ENCODE results near the gene ATP6V1E1. TPM values are rescaled to one million over a fixed set of nuclear protein-coding genes. Genes with fewer than 3 reads are reported as not detected.

ATP6V1E1 gene
- total RNA-seq, 1 experiment from 2014 or later = 89.2 TPM

GRCh38 chr22:17576470-17576869, 52.1 kb downstream of the ATP6V1E1 start:
- Histone ChIP-seq H3K4me1 (ENCODE audit: insufficient read depth, low read length) (no peaks in the 10 kb centered on the region), H2BK12ac (ENCODE audit: insufficient read length, low read depth, low read length) (no peak overlapping the region), H3K4ac (ENCODE audit: low read depth, low read length) (no peak overlapping the region), H2BK15ac (ENCODE audit: low read depth, low read length) (no peak overlapping the region), H2BK5ac (ENCODE audit: insufficient read length, low read length) (no peak overlapping the region), H3K56ac (ENCODE audit: insufficient read length, low read depth, low read length) (no peak overlapping the region), H4K91ac (ENCODE audit: insufficient read length, low read depth, low read length) (no peak overlapping the region), H3K14ac (ENCODE audit: insufficient read depth, low read length) (no peak overlapping the region), H3T11ph (ENCODE audit: low read length) (no peak overlapping the region), H3K9ac (ENCODE audit: extremely low read depth, insufficient read length, low read length) (no peak overlapping the region), H2BK20ac (ENCODE audit: low read depth, low read length, poor library complexity, severe bottlenecking) (no peak overlapping the region), H3K79me2 (ENCODE audit: insufficient read depth, low read length) (no peaks in the 10 kb centered on the region), H2BK120ac (ENCODE audit: low read depth, low read length, poor library complexity, severe bottlenecking) (no peak overlapping the region), H3K23me2 (ENCODE audit: insufficient read length, low read depth, low read length, poor library complexity, severe bottlenecking) (no peaks in the 10 kb centered on the region), H4K5ac (ENCODE audit: insufficient read length, low read depth, low read length) (no peak overlapping the region), H3K23ac (ENCODE audit: insufficient read length, low read depth, low read length) (no peak overlapping the region), H2AFZ (ENCODE audit: low read length) (no peak overlapping the region), H4K8ac (replicated peaks; ENCODE audit: insufficient read length, low read depth, low read length) (no peak overlapping the region), H3K27me3 (ENCODE audit: insufficient read depth, low read length) (no peaks in the 10 kb centered on the region), H2AK5ac (ENCODE audit: insufficient read length, low read length) (no peak overlapping the region), H3K27ac (ENCODE audit: insufficient read length, low read depth, low read length) (no peak overlapping the region), H3K18ac (ENCODE audit: insufficient read length, low read depth, low read length) (no peak overlapping the region), H4K20me1 (ENCODE audit: control insufficient read depth, insufficient read depth, insufficient read length) (no peaks in the 10 kb centered on the region), H3K9me3 (ENCODE audit: control insufficient read depth, low read depth, low read length) (no peaks in the 10 kb centered on the region), H3K4me2 (ENCODE audit: insufficient read depth, insufficient read length, low read length) (no peak overlapping the region), H3K79me1 (ENCODE audit: insufficient read depth, low read depth, low read length, poor library complexity, severe bottlenecking) (no peaks in the 10 kb centered on the region)
- peaks cover 0 to 2% (median 0%) of the 10 kb centered on the region in 3 experiments; a peak in 1 of 7 replicates for H3K36me3 Mint-ChIP-seq (ENCODE audit: insufficient read depth in 1 of 3, low read depth in 3 of 3)
- no peak for TF ChIP-seq CTCF (conservative IDR thresholded peaks at IDR 0.05)
- peak; percentile 55 for DNase-seq
- no peaks in the 10 kb centered on the region for H3K9me3 Mint-ChIP-seq
- H3K27me3 Mint-ChIP-seq (ENCODE audit: low read depth) = no peaks in the 10 kb centered on the region; the same call in none of the 2 replicates
- no peak overlapping the region for H3K4me3 Mint-ChIP-seq
- H3K27ac Mint-ChIP-seq = peak overlapping the region in 1 of 3 experiments; percentile 61; a peak in 2 of 7 replicates
- WGBS (ENCODE audit: extremely low coverage, insufficient read length, low lambda C conversion rate) = no CpG with 5 or more reads among the region's 6 CpGs
- H3K4me1 Mint-ChIP-seq = peaks cover 19% of the 10 kb centered on the region in 2 experiments
